OCI-LY3 (cell line): ENCODE results near the gene INAFM2.

Source experiments
- H2AFZ ChIP-seq: fragments of 200-600, 300-600 bp; shearing (Covaris generic); 2 replicates; pipeline ENCODE4 v1.6.0; 2014; ENCODE audit warnings: antibody characterized with exemption, low read depth, low read length
- H3K27ac ChIP-seq: fragments of 200-600, 300-600 bp; sonication (generic); 2 replicates; pipeline ENCODE4 v1.5.1; 2014; ENCODE audit warnings: mild to moderate bottlenecking, low read length, moderate library complexity, mixed read lengths
- H3K27me3 ChIP-seq: fragments of 200-600, 300-600 bp; sonication (generic); 2 replicates; pipeline ENCODE4 v1.6.1; 2014; ENCODE audit warnings: low read depth, low read length, mixed read lengths
- H3K36me3 ChIP-seq: fragments of 200-600, 300-600 bp; sonication (generic); replicated peaks from 2 replicates; pipeline ENCODE3; 2014; ENCODE audit warnings: low read depth, low read length, mixed read lengths
- H3K4me1 ChIP-seq: fragments of 300-600, 200-600 bp; sonication (generic); 2 replicates; pipeline ENCODE4 v1.6.1; 2014; ENCODE audit warnings: low read length, mixed read lengths
- H3K4me2 ChIP-seq: fragments of 200-600, 300-600 bp; sonication (generic); 2 replicates; pipeline ENCODE4 v1.6.1; 2014; ENCODE audit warnings: low read length, mixed read lengths
- H3K4me3 ChIP-seq: fragments of 300-600, 200-600 bp; sonication (generic); 2 replicates; pipeline ENCODE4 v1.5.1; 2014; ENCODE audit warnings: antibody characterized with exemption, mild to moderate bottlenecking, low read length, moderate library complexity
- H3K79me2 ChIP-seq: fragments of 300-600, 200-600 bp; shearing (Covaris generic); 2 replicates; pipeline ENCODE4 v1.6.1; 2014; ENCODE audit warnings: mild to moderate bottlenecking, low read length, mixed read lengths
- H3K9ac ChIP-seq: fragments of 300-600, 200-600 bp; shearing (Covaris generic); 2 replicates; pipeline ENCODE4 v1.6.0; 2014; ENCODE audit warnings: mild to moderate bottlenecking, low read length, moderate library complexity
- H3K9me3 ChIP-seq: fragments of 200-600, 300-600 bp; shearing (Covaris generic); 2 replicates; pipeline ENCODE4 v1.6.1; 2014; ENCODE audit warnings: low read length, mixed read lengths; ENCODE audit not compliant: insufficient read depth
- H4K20me1 ChIP-seq: fragments of 200-600, 300-600 bp; sonication (generic); 2 replicates; pipeline ENCODE4 v1.6.1; 2016; ENCODE audit warnings: low read length, mixed read lengths; ENCODE audit not compliant: insufficient read depth
- CTCF ChIP-seq: fragments of 200-600, 300-600 bp; sonication (generic); IDR thresholded peaks from 2 replicates; pipeline ENCODE4 v1.5.1; 2014; ENCODE audit warnings: antibody characterized with exemption, low read length, low read depth
- EZH2phosphoT487 ChIP-seq: fragments of 200-600 bp; shearing (Covaris generic); IDR thresholded peaks from 2 replicates; pipeline ENCODE4 v1.6.1; 2018; ENCODE audit warnings: antibody characterized with exemption, mixed run types, low read depth

Gene INAFM2

GRCh38 chr15:40347559-40348473 is 24.3 kb downstream of the INAFM2 start:
- Histone ChIP-seq H2AFZ (no peak overlapping the region), H3K9me3 (no peaks in the 10 kb centered on the region), H3K79me2 (no peaks in the 10 kb centered on the region), H4K20me1 (no peaks in the 10 kb centered on the region), H3K36me3 (no peaks in the 10 kb centered on the region), H3K27me3 (no peaks in the 10 kb centered on the region), H3K27ac (no peak overlapping the region), H3K9ac (no peak overlapping the region), H3K4me1 (no peaks in the 10 kb centered on the region), H3K4me3 (no peak overlapping the region), H3K4me2 (no peak overlapping the region)
- TF ChIP-seq CTCF, result no peak
- TF ChIP-seq EZH2phosphoT487, result no peak

GRCh38 chr15:40348474-40348870 is 25.0 kb downstream of the INAFM2 start:
- no peak overlapping the region for H2AFZ ChIP-seq
- no peaks in the 10 kb centered on the region for H3K9me3 ChIP-seq
- H3K4me1 ChIP-seq, result no peaks in the 10 kb centered on the region
- no peaks in the 10 kb centered on the region for H3K36me3 ChIP-seq
- H3K4me2 ChIP-seq, result no peak overlapping the region
- no peaks in the 10 kb centered on the region for H3K27me3 ChIP-seq
- H3K9ac ChIP-seq, result no peak overlapping the region
- H3K4me3 ChIP-seq, result no peak overlapping the region
- no peaks in the 10 kb centered on the region for H3K79me2 ChIP-seq
- no peaks in the 10 kb centered on the region for H4K20me1 ChIP-seq
- no peak for TF ChIP-seq CTCF
- no peak for TF ChIP-seq EZH2phosphoT487
- no peak overlapping the region for H3K27ac ChIP-seq

- TF ChIP-seq CTCF (no peak), EZH2phosphoT487 (no peak)
- H3K4me2 ChIP-seq, result no peak overlapping the region
- H2AFZ ChIP-seq, result no peak overlapping the region
- no peaks in the 10 kb centered on the region for H3K79me2 ChIP-seq
- H3K4me1 ChIP-seq, result peaks cover 2% of the 10 kb centered on the region; the same call in 1 of the 2 replicates
- H3K9me3 ChIP-seq, result no peaks in the 10 kb centered on the region
- no peaks in the 10 kb centered on the region for H3K27me3 ChIP-seq
- H3K9ac ChIP-seq, result no peak overlapping the region
- H3K4me3 ChIP-seq, result no peak overlapping the region
- H3K27ac ChIP-seq, result no peak overlapping the region
- H3K36me3 ChIP-seq, result no peaks in the 10 kb centered on the region
- no peaks in the 10 kb centered on the region for H4K20me1 ChIP-seq
Observed at GRCh38 chr15:40349163-40349562, 25.7 kb downstream of the INAFM2 start.

GRCh38 chr15:40352281-40352901 is 28.9 kb downstream of the INAFM2 start:
- H3K4me1 ChIP-seq, result peaks cover 6% of the 10 kb centered on the region; the same call in 1 of the 2 replicates

More at GRCh38 chr15:40352281-40352901, 28.9 kb downstream of the INAFM2 start:
- Histone ChIP-seq H3K27ac (no peak overlapping the region), H4K20me1 (no peaks in the 10 kb centered on the region), H3K9ac (no peak overlapping the region), H3K4me3 (no peak overlapping the region), H3K79me2 (no peaks in the 10 kb centered on the region), H3K36me3 (no peaks in the 10 kb centered on the region), H3K9me3 (no peaks in the 10 kb centered on the region), H3K27me3 (no peaks in the 10 kb centered on the region), H2AFZ (no peak overlapping the region), H3K4me2 (no peak overlapping the region)
- TF ChIP-seq EZH2phosphoT487 (no peak), CTCF (no peak)
